B cell (primary cell): Measurements from ENCODE around the gene PRKD2.

ENCODE experiments used
- CTCF ChIP-seq: fragments of 200-600 bp; IDR thresholded peaks from one replicate; pipeline ENCODE4 v1.8.0; 2022; ENCODE audit warnings: antibody characterized with exemption, mild to moderate bottlenecking
- EZH2 ChIP-seq: IDR thresholded peaks from 2 replicates; pipeline ENCODE4 v1.6.1; 2012; ENCODE audit warnings: borderline replicate concordance, low read depth, mild to moderate bottlenecking, moderate library complexity, low read length; ENCODE audit not compliant: insufficient read depth, poor library complexity, severe bottlenecking

GRCh38 chr19:46665072-46665471 is 51.8 kb downstream of the PRKD2 start:
- TF ChIP-seq CTCF: no peak
- TF ChIP-seq EZH2: no peak
